ENCODE measurements around the gene FNDC11. TPM values are rescaled to one million over a fixed set of nuclear protein-coding genes. Genes with fewer than 3 reads are reported as not detected.
A peak's percentile ranks its signal among the peaks of the same experiment; 100 is the strongest.

FNDC11 gene
- total RNA-seq, 4 donors from 2014 or later, result not detected

DNA sequence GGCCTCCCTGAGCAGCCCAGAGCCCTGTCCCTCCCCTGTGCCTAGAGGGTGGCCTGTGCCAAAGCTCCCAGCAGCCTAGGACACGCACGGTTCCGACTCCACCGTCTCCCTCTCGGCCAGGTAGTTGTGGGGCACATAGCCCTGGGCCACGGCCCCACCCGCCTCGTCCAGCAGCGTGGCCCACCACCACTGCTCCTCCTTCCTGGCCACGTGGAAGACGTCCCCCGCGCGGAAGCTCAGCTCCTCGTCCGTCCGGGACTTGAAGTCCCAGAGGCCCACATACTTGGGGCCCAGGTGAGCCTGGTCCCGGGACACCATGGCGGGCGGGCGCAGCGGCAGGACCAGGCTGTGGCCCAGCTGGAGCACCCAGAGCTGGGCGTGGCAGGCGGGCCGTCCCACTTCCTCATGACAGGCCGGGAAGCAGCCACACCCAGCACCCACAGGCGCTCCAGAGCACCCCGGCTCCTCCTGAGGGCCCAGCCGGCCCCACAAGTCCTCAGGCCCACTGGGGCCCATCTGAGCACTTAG lies 16.9 kb upstream of the FNDC11 start, which contains the start of gene PTK6:
Gene PTK6, minus strand, starts transcription at position 380 of the 528 bp plus-strand sequence. Its CDS starts 62 bp downstream, at position 318.
- Histone ChIP-seq H3K9me3 (no peaks in the 10 kb centered on the region), H3K4me1 (peaks cover 16 to 51% (median 42%) of the 10 kb centered on the region in 4 donors), H3K4me3 (peak within 1 kb of the TSS; percentile 14 to 56 (median 46)), H3K27me3 (peaks cover 10% of the 10 kb centered on the region), H3K36me3 (no peaks in the 10 kb centered on the region), H3K27ac (peak within 1 kb of the TSS; percentile 89 to 98 (median 96))
- TF ChIP-seq, protein P1, sequence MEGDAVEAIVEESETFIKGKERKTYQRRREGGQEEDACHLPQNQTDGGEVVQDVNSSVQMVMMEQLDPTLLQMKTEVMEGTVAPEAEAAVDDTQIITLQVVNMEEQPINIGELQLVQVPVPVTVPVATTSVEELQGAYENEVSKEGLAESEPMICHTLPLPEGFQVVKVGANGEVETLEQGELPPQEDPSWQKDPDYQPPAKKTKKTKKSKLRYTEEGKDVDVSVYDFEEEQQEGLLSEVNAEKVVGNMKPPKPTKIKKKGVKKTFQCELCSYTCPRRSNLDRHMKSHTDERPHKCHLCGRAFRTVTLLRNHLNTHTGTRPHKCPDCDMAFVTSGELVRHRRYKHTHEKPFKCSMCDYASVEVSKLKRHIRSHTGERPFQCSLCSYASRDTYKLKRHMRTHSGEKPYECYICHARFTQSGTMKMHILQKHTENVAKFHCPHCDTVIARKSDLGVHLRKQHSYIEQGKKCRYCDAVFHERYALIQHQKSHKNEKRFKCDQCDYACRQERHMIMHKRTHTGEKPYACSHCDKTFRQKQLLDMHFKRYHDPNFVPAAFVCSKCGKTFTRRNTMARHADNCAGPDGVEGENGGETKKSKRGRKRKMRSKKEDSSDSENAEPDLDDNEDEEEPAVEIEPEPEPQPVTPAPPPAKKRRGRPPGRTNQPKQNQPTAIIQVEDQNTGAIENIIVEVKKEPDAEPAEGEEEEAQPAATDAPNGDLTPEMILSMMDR (IDR thresholded peaks at IDR 0.05), result no peak
- TF ChIP-seq EP300 (IDR thresholded peaks at IDR 0.05; ENCODE audit: low read depth) (no peak), POLR2A (IDR thresholded peaks at IDR 0.05) (no peak), POLR2AphosphoS5 (IDR thresholded peaks at IDR 0.05) (peak; percentile 43 to 89 (median 85))
- intact Hi-C loops (cut with DNase I; ENCODE audit: low total_unique reads) (loop anchor here (5.0 to 10.0 kb wide), 2 partner anchors 248 to 435 kb away; no protein-coding TSS in a partner anchor), in situ Hi-C loops (cut with MboI; ENCODE audit: low pct_ligation_motif_present in 1 of 4, low pct_unique_long_range_greater_than_20kb in 1 of 4, low sequenced_read_pairs in 3 of 4) (loop anchor here in 1 of 4 donors (25.0 kb wide), 1 partner anchor 100 kb away; the partner anchor contains the start of gene GMEB2)
- 46% methylated on average over 12 of the region's 29 CpGs; no CpG with 5 or more reads in 1 of the 2 donors for WGBS, 2 donors (ENCODE audit: low coverage in 1 of 2)
- DNase-seq, result peak; percentile 87

GRCh38 chr20:63537525-63538203 lies 16.3 kb upstream of the FNDC11 start:
- peak; percentile 97 for DNase-seq
- Histone ChIP-seq H3K36me3 (no peaks in the 10 kb centered on the region), H3K4me1 (peaks cover 16 to 51% (median 42%) of the 10 kb centered on the region in 4 donors), H3K9me3 (no peaks in the 10 kb centered on the region), H3K27ac (peak overlapping the region; percentile 89 to 98 (median 96)), H3K27me3 (peaks cover 10% of the 10 kb centered on the region), H3K4me3 (peak overlapping the region in 3 of 4 donors; percentile 45 to 56 (median 46))
- WGBS, 2 donors (ENCODE audit: low coverage in 1 of 2), result 13% methylated on average over 25 of the region's 34 CpGs; no CpG with 5 or more reads in 1 of the 2 donors
- TF ChIP-seq, protein P1 (IDR thresholded peaks at IDR 0.05), result peak; percentile 92 to 100 (median 95)
- TF ChIP-seq POLR2A (IDR thresholded peaks at IDR 0.05), result peak; percentile 94
- peak; percentile 77 to 94 (median 88) for TF ChIP-seq POLR2AphosphoS5 (IDR thresholded peaks at IDR 0.05)
- TF ChIP-seq EP300 (IDR thresholded peaks at IDR 0.05; ENCODE audit: low read depth), result peak; percentile 41
- intact Hi-C loops (cut with DNase I; ENCODE audit: low total_unique reads) (loop anchor here (5.0 to 10.0 kb wide), 2 partner anchors 247 to 435 kb away; no protein-coding TSS in a partner anchor), in situ Hi-C loops (cut with MboI; ENCODE audit: low pct_ligation_motif_present in 1 of 4, low pct_unique_long_range_greater_than_20kb in 1 of 4, low sequenced_read_pairs in 3 of 4) (loop anchor here in 1 of 4 donors (25.0 kb wide), 1 partner anchor 100 kb away; the partner anchor contains the start of gene GMEB2)

GRCh38 chr20:63538204-63539091 lies 15.5 kb upstream of the FNDC11 start:
- 23% methylated on average over 26 of the region's 27 CpGs; no CpG with 5 or more reads in 1 of the 2 donors for WGBS, 2 donors (ENCODE audit: low coverage in 1 of 2)
- Histone ChIP-seq H3K27ac (peak overlapping the region; percentile 89 to 98 (median 96)), H3K4me3 (peak overlapping the region in 3 of 4 donors; percentile 10 to 56 (median 46)), H3K36me3 (no peaks in the 10 kb centered on the region), H3K9me3 (no peaks in the 10 kb centered on the region), H3K27me3 (peaks cover 10% of the 10 kb centered on the region), H3K4me1 (peaks cover 16 to 49% (median 42%) of the 10 kb centered on the region in 4 donors)
- TF ChIP-seq POLR2AphosphoS5 (IDR thresholded peaks at IDR 0.05) (peak; percentile 62 to 88 (median 88)), POLR2A (IDR thresholded peaks at IDR 0.05) (peak; percentile 71), EP300 (IDR thresholded peaks at IDR 0.05; ENCODE audit: low read depth) (peak; percentile 31)
- TF ChIP-seq, protein P1 (IDR thresholded peaks at IDR 0.05), result peak in 2 of 5 experiments; percentile 1 to 2
- peak; percentile 93 for DNase-seq
- in situ Hi-C loops (cut with MboI; ENCODE audit: low pct_ligation_motif_present in 1 of 4, low pct_unique_long_range_greater_than_20kb in 1 of 4, low sequenced_read_pairs in 3 of 4), result loop anchor here in 1 of 4 donors (25.0 kb wide), 1 partner anchor 99 kb away; the partner anchor contains the start of gene GMEB2
- intact Hi-C loops (cut with DNase I; ENCODE audit: low total_unique reads), result loop anchor here (5.0 to 10.0 kb wide), 2 partner anchors 246 to 434 kb away; no protein-coding TSS in a partner anchor

All from transverse colon (tissue), 4 donors.